Measurements from ENCODE around the gene OR1D2.

OR1D2 gene

GRCh38 chr17:3046753-3047152, 57.5 kb downstream of the OR1D2 start:
- no peak overlapping the region for H3K4me3 ChIP-seq (ENCODE audit: low read length)
- no peak for TF ChIP-seq CTCF (conservative IDR thresholded peaks at IDR 0.05; ENCODE audit: low read depth, low read length)
- DNase-seq (ENCODE audit: low read depth), result no peak

- DNase-seq (ENCODE audit: low read depth), result no peak
- H3K4me3 ChIP-seq (ENCODE audit: low read length), result no peak overlapping the region
- peak; percentile 39 for TF ChIP-seq CTCF (conservative IDR thresholded peaks at IDR 0.05; ENCODE audit: low read depth, low read length)
Observed at GRCh38 chr17:3043737-3044365, 60.4 kb downstream of the OR1D2 start.

- TF ChIP-seq CTCF (conservative IDR thresholded peaks at IDR 0.05; ENCODE audit: low read depth, low read length), result no peak
- DNase-seq (ENCODE audit: low read depth), result no peak
- H3K4me3 ChIP-seq (ENCODE audit: low read length), result no peak overlapping the region
Observed at GRCh38 chr17:3040882-3041281, 63.3 kb downstream of the OR1D2 start.

GRCh38 chr17:3039736-3040135, 64.5 kb downstream of the OR1D2 start:
- no peak for TF ChIP-seq CTCF (conservative IDR thresholded peaks at IDR 0.05; ENCODE audit: low read depth, low read length)
- no peak overlapping the region for H3K4me3 ChIP-seq (ENCODE audit: low read length)
- no peak for DNase-seq (ENCODE audit: low read depth)

GRCh38 chr17:3038941-3039340, 65.3 kb downstream of the OR1D2 start:
- DNase-seq (ENCODE audit: low read depth), result no peak
- H3K4me3 ChIP-seq (ENCODE audit: low read length), result no peak overlapping the region
- no peak for TF ChIP-seq CTCF (conservative IDR thresholded peaks at IDR 0.05; ENCODE audit: low read depth, low read length)

Data from retinal pigment epithelial cell (primary cell).